Measurements from ENCODE around the gene NODAL. TPM values are rescaled to one million over a fixed set of nuclear protein-coding genes. Genes with fewer than 3 reads are reported as not detected.

The NODAL gene
- total RNA-seq, result 1.3 TPM

GRCh38 chr10:70441161-70441894, at the start of gene NODAL:
Gene NODAL, minus strand, starts transcription at chr10:70441681. Its CDS starts 14 bp downstream, at chr10:70441667.

GRCh38 chr10:70478191-70479164, 37.0 kb upstream of the NODAL start, which contains the start of gene PALD1:
Gene PALD1, plus strand, starts transcription at chr10:70478767. Its CDS starts 47,185 bp downstream, at chr10:70525952.

GRCh38 chr10:70404036-70404786, 37.3 kb downstream of the NODAL start, which contains the start of gene EIF4EBP2:
Gene EIF4EBP2, plus strand, starts transcription at chr10:70404145. Its CDS starts 257 bp downstream, at chr10:70404402.

Other genes with a start within 250 kb of the NODAL start
- 123 TPM for gene PPA1, start 208.3 kb downstream of the NODAL start, total RNA-seq
- gene NPFFR1, start 157.7 kb downstream of the NODAL start, total RNA-seq, result 9.1 TPM
- gene LRRC20, start 59.1 kb downstream of the NODAL start, total RNA-seq, result 28.1 TPM
- 73.8 TPM for gene EIF4EBP2, start 37.5 kb downstream of the NODAL start, total RNA-seq
- 11.7 TPM for gene PALD1, start 37.1 kb upstream of the NODAL start, total RNA-seq
- 0.71 TPM for gene PRF1, start 161.1 kb upstream of the NODAL start, total RNA-seq
- gene ADAMTS14, start 230.8 kb upstream of the NODAL start, total RNA-seq, result 5.2 TPM